Gastroesophageal sphincter (tissue), 4 donors: ENCODE measurements around the gene RTF1. TPM values are rescaled to one million over a fixed set of nuclear protein-coding genes. Genes with fewer than 3 reads are reported as not detected.

ENCODE experiments used
- ATAC-seq: fragments of 150-250 bp; one replicate; pipeline ENCODE4 v1.9.1; 2016; ENCODE audit warnings: mild to moderate bottlenecking, moderate library complexity
- H3K27ac ChIP-seq, 4 donors: fragments of 200-600 bp; sonication (generic) in 3 of 4; 1 replicate in 3 of 4; 2 replicates in 1 of 4; pipeline ENCODE4 v1.5.1; 2016 to 2019
- H3K27me3 ChIP-seq: fragments of 200-600 bp; sonication (generic); one replicate; pipeline ENCODE4 v1.5.1; 2019
- H3K36me3 ChIP-seq, 2 donors: fragments of 200-600 bp; sonication (generic); one replicate each; pipeline ENCODE4 v1.5.1; 2019; ENCODE audit warnings: control low read depth in 1 of 2
- H3K4me1 ChIP-seq, 3 donors: fragments of 200-600 bp; sonication (generic); 1 replicate in 2 of 3; 2 replicates in 1 of 3; pipeline ENCODE4 v1.5.1; 2016 to 2019; ENCODE audit warnings: control low read depth in 2 of 3
- H3K4me3 ChIP-seq, 2 donors: fragments of 200-600 bp; sonication (generic); one replicate each; pipeline ENCODE4 v1.5.1; 2019; ENCODE audit warnings: mild to moderate bottlenecking in 1 of 2, moderate library complexity in 1 of 2
- H3K9me3 ChIP-seq, 3 donors: fragments of 200-600 bp; sonication (generic); one replicate each; pipeline ENCODE4 v1.5.1; 2017 to 2019; ENCODE audit warnings: control low read depth in 2 of 3
- CTCF ChIP-seq, 4 experiments: fragments of 200-600 bp in 2 of 4; fragments of 450-650 bp in 2 of 4; sonication (generic) in 1 of 4; IDR thresholded peaks; one replicate each; pipeline ENCODE4 v1.5.1; 2017 to 2019; ENCODE audit warnings: antibody characterized with exemption in 4 of 4, mild to moderate bottlenecking in 2 of 4, moderate library complexity in 2 of 4
- EP300 ChIP-seq: sonication (generic); formaldehyde crosslinking; IDR thresholded peaks from one replicate; pipeline ENCODE4 v1.6.1; 2017; ENCODE audit warnings: antibody characterized with exemption, mild to moderate bottlenecking
- POLR2A ChIP-seq, 2 donors: fragments of 450-650 bp; IDR thresholded peaks; one replicate each; pipeline ENCODE4 v1.6.1; 2017; ENCODE audit warnings: antibody characterized with exemption in 2 of 2, mild to moderate bottlenecking in 2 of 2, moderate library complexity in 1 of 2
- POLR2AphosphoS5 ChIP-seq: sonication (generic); formaldehyde crosslinking; IDR thresholded peaks from one replicate; pipeline ENCODE4 v1.6.1; 2017; ENCODE audit warnings: antibody characterized with exemption
- WGBS, 2 donors: methylation state at CpG; one replicate each; pipeline ENCODE4 v1.1.5; 2018; ENCODE audit warnings: low coverage in 1 of 2; 5-methylcytosine and 5-hydroxymethylcytosine counted together
- total RNA-seq, 4 donors: library from RNA; depleted of rRNA; stranded (reverse); fragments of >200 nt; gene quantifications; one replicate each; pipeline ENCODE4 v1.1.0, GENCODE V29; 2016

The RTF1 gene
- total RNA-seq, 4 donors from 2014 or later: 31.9 to 53.2 (median 34.8) TPM

- whole genome bisulfite sequencing, 2 donors: 29 to 82% methylated on average over 1 to 2 of the region's 2 CpGs
- Histone ChIP-seq H3K4me3 (no peak overlapping the region), H3K9me3 (no peaks in the 10 kb centered on the region), H3K27me3 (no peaks in the 10 kb centered on the region), H3K27ac (no peak overlapping the region), H3K4me1 (peaks cover 0 to 1% (median 0%) of the 10 kb centered on the region in 3 donors), H3K36me3 (no peaks in the 10 kb centered on the region)
- no peak for TF ChIP-seq POLR2A (IDR thresholded peaks at IDR 0.05)
- no peak for TF ChIP-seq POLR2AphosphoS5
- no peak for TF ChIP-seq EP300
- no peak for TF ChIP-seq CTCF (IDR thresholded peaks at IDR 0.05)
- ATAC-seq: no peak
Measured at GRCh38 chr15:41408234-41408641, 8.7 kb upstream of the RTF1 start.

- WGBS, 2 donors: 70 to 72% methylated on average over 2 of the region's 2 CpGs
- TF ChIP-seq CTCF (IDR thresholded peaks at IDR 0.05): no peak
- TF ChIP-seq EP300: no peak
- TF ChIP-seq POLR2A (IDR thresholded peaks at IDR 0.05): no peak
- no peak for TF ChIP-seq POLR2AphosphoS5
- Histone ChIP-seq H3K9me3 (no peaks in the 10 kb centered on the region), H3K4me3 (no peak overlapping the region), H3K27ac (no peak overlapping the region), H3K36me3 (no peaks in the 10 kb centered on the region), H3K27me3 (no peaks in the 10 kb centered on the region), H3K4me1 (peaks cover 0 to 11% (median 6%) of the 10 kb centered on the region in 3 donors)
- ATAC-seq: no peak
Measured at GRCh38 chr15:41411031-41411430, 5.9 kb upstream of the RTF1 start.

GRCh38 chr15:41411441-41411840, 5.5 kb upstream of the RTF1 start:
- WGBS, 2 donors: 29 to 48% methylated on average over 1 to 2 of the region's 3 CpGs
- ATAC-seq: no peak
- peaks cover 0 to 15% (median 7%) of the 10 kb centered on the region in 3 donors for H3K4me1 ChIP-seq
- H3K36me3 ChIP-seq: no peaks in the 10 kb centered on the region
- TF ChIP-seq POLR2AphosphoS5: no peak
- no peak for TF ChIP-seq EP300
- no peak for TF ChIP-seq CTCF (IDR thresholded peaks at IDR 0.05)
- no peaks in the 10 kb centered on the region for H3K27me3 ChIP-seq
- no peaks in the 10 kb centered on the region for H3K9me3 ChIP-seq
- no peak overlapping the region for H3K4me3 ChIP-seq
- H3K27ac ChIP-seq: no peak overlapping the region

GRCh38 chr15:41416128-41416741, 660 bp upstream of the RTF1 start:
- H3K27ac ChIP-seq: peak overlapping the region; percentile 26 to 90 (median 88)
- no peaks in the 10 kb centered on the region for H3K9me3 ChIP-seq
- peaks cover 0 to 48% (median 14%) of the 10 kb centered on the region in 3 donors for H3K4me1 ChIP-seq
- H3K4me3 ChIP-seq: peak overlapping the region; percentile 74 to 87
- TF ChIP-seq POLR2AphosphoS5 (no peak), EP300 (no peak), CTCF (IDR thresholded peaks at IDR 0.05) (no peak), POLR2A (IDR thresholded peaks at IDR 0.05) (no peak)
- no peaks in the 10 kb centered on the region for H3K27me3 ChIP-seq
- 0 to 33% methylated on average over 7 to 19 of the region's 20 CpGs for WGBS, 2 donors
- peak; percentile 25 for ATAC-seq
- H3K36me3 ChIP-seq: no peaks in the 10 kb centered on the region
